BLaER1 treated with 17β-estradiol and CSF1 and Interleukin-3, amounts not matched to agents 10 nM and 100 nM (cell line): Measurements from ENCODE around the gene KLHL20.
A peak's percentile ranks its signal among the peaks of the same experiment; 100 is the strongest.
"Not testable (repeated sequence)": the region's sequence is repeated elsewhere in the genome, so short reads cannot be mapped to it uniquely, and the experiment has no call there.

ENCODE experiments used
- H3K27ac ChIP-seq, 11 experiments: shearing (Covaris generic); formaldehyde crosslinking; 2 replicates each; pipeline ENCODE4 v1.8.1; 2022
- H3K27me3 ChIP-seq, 11 experiments: shearing (Covaris generic); formaldehyde crosslinking; 2 replicates each; pipeline ENCODE4 v1.8.1; 2022
- H3K36me3 ChIP-seq, 11 experiments: shearing (Covaris generic); formaldehyde crosslinking; 2 replicates each; pipeline ENCODE4 v1.8.1; 2022
- H3K4me1 ChIP-seq, 10 experiments: shearing (Covaris generic); formaldehyde crosslinking; 2 replicates each; pipeline ENCODE4 v1.8.1; 2022
- H3K4me2 ChIP-seq, 11 experiments: shearing (Covaris generic); formaldehyde crosslinking; 2 replicates each; pipeline ENCODE4 v1.8.1; 2022
- H3K4me3 ChIP-seq, 10 experiments: shearing (Covaris generic); formaldehyde crosslinking; 2 replicates each; pipeline ENCODE4 v1.8.1; 2022
- H3K9ac ChIP-seq, 11 experiments: shearing (Covaris generic); formaldehyde crosslinking; 2 replicates each; pipeline ENCODE4 v1.8.1; 2022
- H3K9me3 ChIP-seq, 11 experiments: shearing (Covaris generic); formaldehyde crosslinking; replicated peaks in 1 of 11; 2 replicates each; pipeline ENCODE4 v1.8.1; 2022
- H4K20me1 ChIP-seq, 11 experiments: shearing (Covaris generic); formaldehyde crosslinking; 2 replicates each; pipeline ENCODE4 v1.8.1; 2022
- Cebpa-rat ChIP-seq, 11 experiments: shearing (Covaris generic); IDR thresholded peaks; 2 replicates each; pipeline ENCODE4 v1.8.1; 2022

Gene KLHL20

DNA sequence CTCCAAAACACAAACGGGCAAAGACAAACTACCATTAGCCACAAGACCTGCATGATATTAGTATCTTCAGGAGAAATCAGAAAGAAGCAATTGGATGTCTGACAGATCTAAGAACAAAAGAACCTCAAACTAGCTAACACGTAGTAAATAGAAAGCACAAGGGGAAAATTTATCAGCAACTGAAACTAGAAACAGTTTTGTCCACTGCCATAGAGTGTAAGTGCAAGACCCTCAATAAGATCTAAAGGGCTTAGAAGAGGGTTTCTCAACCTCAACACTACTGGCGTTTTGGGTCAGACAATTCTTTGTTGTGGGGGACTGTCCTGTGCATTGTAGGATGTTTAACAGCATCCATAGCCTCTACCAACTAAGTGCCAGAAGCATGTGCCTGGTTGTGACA lies 54.0 kb downstream of the KLHL20 start:
- Histone ChIP-seq H3K27ac (no peak overlapping the region), H3K27me3 (no peaks in the 10 kb centered on the region), H3K36me3 (peaks cover 41 to 94% (median 64%) of the 10 kb centered on the region in 11 experiments), H3K4me3 (no peak overlapping the region), H3K9me3 (peaks cover 6 to 9% (median 8%) of the 10 kb centered on the region in 11 experiments; a peak in 20 of 22 replicates), H3K4me2 (no peak overlapping the region), H3K4me1 (no peaks in the 10 kb centered on the region), H4K20me1 (no peaks in the 10 kb centered on the region), H3K9ac (no peak overlapping the region)
- no peak for TF ChIP-seq Cebpa-rat (IDR thresholded peaks at IDR 0.05)

DNA sequence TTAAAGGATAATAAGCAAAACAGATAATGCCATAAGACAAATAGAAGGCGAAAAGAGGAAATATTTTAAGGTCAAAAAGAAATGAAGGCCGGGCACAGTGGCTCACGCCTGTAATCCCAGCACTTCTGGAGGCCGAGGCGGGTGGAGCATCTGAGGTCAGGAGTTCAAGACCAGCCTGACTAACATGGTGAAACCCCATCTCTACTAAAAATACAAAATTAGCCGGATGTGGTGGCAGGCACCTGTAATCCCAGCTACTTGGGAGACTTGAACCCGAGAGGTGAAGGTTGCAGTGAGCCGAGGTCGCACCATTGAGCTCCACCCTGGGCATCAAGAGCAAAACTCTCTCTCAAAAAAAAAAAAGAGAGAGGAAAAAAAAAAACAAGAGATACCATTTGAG lies 55.5 kb downstream of the KLHL20 start:
- not testable (repeated sequence) for H4K20me1 ChIP-seq, H3K27me3 ChIP-seq, H3K4me3 ChIP-seq, H3K4me1 ChIP-seq, H3K4me2 ChIP-seq, H3K27ac ChIP-seq, H3K9ac ChIP-seq, H3K9me3 ChIP-seq
- peaks cover 41 to 96% (median 68%) of the 10 kb centered on the region in 11 experiments for H3K36me3 ChIP-seq

DNA sequence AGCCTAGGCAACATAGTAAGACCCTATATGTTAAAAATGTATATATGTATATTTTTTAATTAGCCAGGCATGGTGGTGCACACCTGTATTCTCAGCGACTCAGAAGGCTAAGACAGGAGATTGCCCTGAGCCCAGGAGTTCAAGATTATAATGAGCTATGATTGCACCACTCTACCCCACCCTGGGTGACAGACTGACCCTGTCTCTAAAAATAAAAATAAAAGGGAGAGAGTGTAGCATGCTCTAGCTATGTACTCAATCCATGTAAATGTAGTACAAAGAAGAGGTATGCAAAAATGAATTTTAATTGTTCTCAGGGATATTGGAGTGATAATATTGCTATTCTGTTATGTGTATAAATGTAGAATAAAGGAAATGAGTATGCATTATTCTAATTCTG lies 56.8 kb downstream of the KLHL20 start:
- Histone ChIP-seq H3K4me1 (peaks cover 0 to 11% (median 0%) of the 10 kb centered on the region in 10 experiments; a peak in 3 of 20 replicates), H3K27me3 (no peaks in the 10 kb centered on the region), H3K9me3 (peaks cover 0 to 10% (median 4%) of the 10 kb centered on the region in 11 experiments; a peak in 8 of 22 replicates), H3K36me3 (peaks cover 46 to 96% (median 68%) of the 10 kb centered on the region in 11 experiments), H3K9ac (no peak overlapping the region), H3K27ac (no peak overlapping the region), H4K20me1 (no peaks in the 10 kb centered on the region), H3K4me2 (no peak overlapping the region), H3K4me3 (no peak overlapping the region)
- TF ChIP-seq Cebpa-rat (IDR thresholded peaks at IDR 0.05), result no peak

DNA sequence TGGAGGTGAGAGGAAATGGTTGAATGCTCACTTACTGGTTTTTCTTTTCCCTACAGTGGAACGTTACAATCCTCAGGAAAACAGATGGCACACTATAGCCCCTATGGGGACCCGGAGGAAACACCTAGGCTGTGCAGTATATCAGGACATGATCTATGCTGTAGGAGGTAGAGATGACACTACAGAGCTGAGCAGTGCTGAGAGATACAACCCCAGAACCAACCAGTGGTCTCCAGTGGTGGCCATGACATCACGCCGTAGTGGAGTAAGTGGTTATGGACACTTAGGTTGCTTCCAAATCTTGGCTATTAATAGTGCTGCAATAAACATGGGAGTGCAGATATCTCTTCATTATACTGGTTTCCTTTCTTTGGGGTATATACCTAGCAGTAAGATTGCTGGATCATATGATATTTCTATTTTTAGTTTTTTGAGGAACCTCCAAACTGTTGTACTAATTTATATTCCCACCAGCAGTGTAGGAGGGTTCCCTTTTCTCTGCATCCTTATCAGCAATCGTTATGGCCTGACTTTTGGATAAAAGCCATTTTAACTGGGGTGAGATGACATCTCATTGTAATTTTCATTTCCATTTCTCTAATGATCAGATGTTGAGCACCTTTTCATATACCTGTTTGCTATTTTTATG lies 60.9 kb downstream of the KLHL20 start:
- TF ChIP-seq Cebpa-rat (IDR thresholded peaks at IDR 0.05), result no peak
- Histone ChIP-seq H3K9me3 (peaks cover 0 to 13% (median 6%) of the 10 kb centered on the region in 11 experiments; a peak in 8 of 22 replicates), H4K20me1 (0 out of 22 replicates have a peak, but pooled peaks cover 0 to 4% (median 0%) of the 10 kb centered on the region in 11 experiments), H3K9ac (no peak overlapping the region), H3K27me3 (no peaks in the 10 kb centered on the region), H3K36me3 (peaks cover 68 to 97% (median 80%) of the 10 kb centered on the region in 11 experiments), H3K4me2 (0 out of 22 replicates have a peak overlapping the region, but pooled peaks of 1 of the 11 experiments have one; percentile 6), H3K4me1 (peaks cover 0 to 11% (median 0%) of the 10 kb centered on the region in 10 experiments; a peak in 3 of 20 replicates), H3K27ac (no peak overlapping the region), H3K4me3 (no peak overlapping the region)

DNA sequence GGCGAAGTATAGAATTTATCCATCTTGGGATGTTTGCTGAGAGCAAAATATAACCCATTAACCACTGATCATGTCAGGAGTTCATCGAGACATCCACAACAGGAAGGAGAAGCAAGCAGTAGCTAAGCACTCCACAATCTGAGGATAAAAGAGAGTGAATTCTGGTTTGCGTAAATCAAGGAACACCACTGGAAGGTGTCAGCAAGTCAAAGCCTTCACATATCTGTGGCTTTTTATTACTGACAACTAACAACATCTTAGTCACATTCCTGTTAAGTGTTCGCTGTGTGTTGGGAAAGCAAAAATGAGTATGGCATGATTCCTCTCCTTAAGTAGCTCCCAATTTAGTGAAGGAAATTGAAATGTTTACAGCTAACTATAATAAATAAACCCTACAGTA lies 65.2 kb downstream of the KLHL20 start:
- H3K9ac ChIP-seq, result no peak overlapping the region
- H3K4me3 ChIP-seq, result no peak overlapping the region
- peaks cover 0 to 11% (median 0%) of the 10 kb centered on the region in 10 experiments; a peak in 3 of 20 replicates for H3K4me1 ChIP-seq
- H3K27ac ChIP-seq, result no peak overlapping the region
- TF ChIP-seq Cebpa-rat (IDR thresholded peaks at IDR 0.05), result no peak
- H3K4me2 ChIP-seq, result no peak overlapping the region
- H3K9me3 ChIP-seq, result peaks cover 0 to 13% (median 6%) of the 10 kb centered on the region in 11 experiments; a peak in 8 of 22 replicates
- H3K36me3 ChIP-seq, result peaks cover 85 to 98% (median 94%) of the 10 kb centered on the region in 11 experiments
- 0 out of 22 replicates have a peak, but pooled peaks cover 0 to 4% (median 0%) of the 10 kb centered on the region in 11 experiments for H4K20me1 ChIP-seq
- H3K27me3 ChIP-seq, result no peaks in the 10 kb centered on the region

- TF ChIP-seq Cebpa-rat (IDR thresholded peaks at IDR 0.05), result no peak
- no peaks in the 10 kb centered on the region for H4K20me1 ChIP-seq
- no peaks in the 10 kb centered on the region for H3K27me3 ChIP-seq
- H3K9ac ChIP-seq, result no peak overlapping the region
- no peak overlapping the region for H3K4me3 ChIP-seq
- no peak overlapping the region for H3K27ac ChIP-seq
- no peaks in the 10 kb centered on the region for H3K9me3 ChIP-seq
- H3K4me1 ChIP-seq, result no peaks in the 10 kb centered on the region
- peaks cover 69 to 95% (median 84%) of the 10 kb centered on the region in 11 experiments for H3K36me3 ChIP-seq
- no peak overlapping the region for H3K4me2 ChIP-seq
These were observed 70.2 kb downstream of the KLHL20 start for GRCh38 chr1:173784997-173785396.

DNA sequence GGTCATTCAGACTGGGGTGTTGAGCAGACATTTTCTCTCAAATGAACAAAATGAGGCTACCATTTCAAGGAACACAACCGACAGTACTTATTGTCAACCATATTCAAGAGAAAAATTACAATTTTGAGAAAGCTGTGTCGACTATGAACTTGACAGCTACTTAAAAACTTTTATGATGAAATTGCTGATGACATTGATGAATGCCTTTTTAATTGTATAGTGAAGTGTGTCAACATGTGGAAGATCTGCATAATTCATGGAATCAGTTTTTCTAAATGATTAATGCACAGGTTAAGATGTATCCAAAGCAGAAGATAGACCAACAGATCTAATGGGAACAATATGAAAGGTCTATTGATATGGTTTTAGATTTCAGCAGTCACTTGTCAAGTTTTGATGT lies 75.1 kb downstream of the KLHL20 start:
- Histone ChIP-seq H3K36me3 (peaks cover 32 to 90% (median 64%) of the 10 kb centered on the region in 11 experiments), H3K9me3 (no peaks in the 10 kb centered on the region), H3K9ac (no peak overlapping the region), H3K4me2 (no peak overlapping the region), H3K27me3 (no peaks in the 10 kb centered on the region), H3K27ac (no peak overlapping the region), H4K20me1 (no peaks in the 10 kb centered on the region), H3K4me1 (no peaks in the 10 kb centered on the region), H3K4me3 (no peak overlapping the region)
- TF ChIP-seq Cebpa-rat (IDR thresholded peaks at IDR 0.05), result no peak

- H3K9ac ChIP-seq, result no peak overlapping the region
- H4K20me1 ChIP-seq, result no peaks in the 10 kb centered on the region
- H3K4me1 ChIP-seq, result no peaks in the 10 kb centered on the region
- H3K27ac ChIP-seq, result no peak overlapping the region
- no peak overlapping the region for H3K4me2 ChIP-seq
- H3K27me3 ChIP-seq, result no peaks in the 10 kb centered on the region
- H3K9me3 ChIP-seq, result peaks cover 3 to 18% (median 14%) of the 10 kb centered on the region in 11 experiments; a peak in 18 of 22 replicates
- H3K36me3 ChIP-seq, result peaks cover 56 to 100% (median 88%) of the 10 kb centered on the region in 11 experiments
- no peak overlapping the region for H3K4me3 ChIP-seq
- TF ChIP-seq Cebpa-rat (IDR thresholded peaks at IDR 0.05), result no peak
These were observed 83.3 kb downstream of the KLHL20 start for GRCh38 chr1:173798078-173798477.

DNA sequence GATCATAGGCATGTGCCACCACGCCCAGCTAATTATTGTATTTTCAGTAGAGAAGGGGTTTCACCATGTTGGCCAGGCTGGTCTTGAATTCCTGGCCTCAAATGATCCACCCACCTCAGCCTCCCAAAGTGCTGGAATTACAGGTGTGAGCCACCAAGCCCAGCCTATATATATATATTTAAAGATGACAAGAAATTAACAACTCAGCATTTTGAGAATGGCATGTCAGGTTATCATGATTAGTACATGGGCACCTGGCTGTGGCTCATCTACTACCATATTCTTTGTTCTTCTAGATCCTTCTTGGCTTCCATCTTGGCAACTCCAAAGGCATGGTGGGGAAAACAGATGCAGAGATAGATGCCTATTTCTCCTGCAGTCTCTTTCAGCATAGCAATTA lies 85.2 kb downstream of the KLHL20 start:
- not testable (repeated sequence) for H3K4me3 ChIP-seq, H4K20me1 ChIP-seq, H3K27ac ChIP-seq, H3K4me2 ChIP-seq, H3K9ac ChIP-seq, H3K27me3 ChIP-seq, H3K4me1 ChIP-seq
- Histone ChIP-seq H3K9me3 (peaks cover 3 to 18% (median 14%) of the 10 kb centered on the region in 11 experiments; a peak in 18 of 22 replicates), H3K36me3 (peaks cover 59 to 100% (median 95%) of the 10 kb centered on the region in 11 experiments)

- no peaks in the 10 kb centered on the region; a peak in 2 of 22 replicates for H4K20me1 ChIP-seq
- TF ChIP-seq Cebpa-rat (IDR thresholded peaks at IDR 0.05), result peak in 5 of 11 experiments; percentile 21 to 66 (median 34); a peak in 3 of 22 replicates
- H3K27me3 ChIP-seq, result no peaks in the 10 kb centered on the region
- no peaks in the 10 kb centered on the region for H3K9me3 ChIP-seq
- H3K4me3 ChIP-seq, result no peak overlapping the region
- H3K36me3 ChIP-seq, result peaks cover 67 to 100% (median 96%) of the 10 kb centered on the region in 11 experiments
- H3K9ac ChIP-seq, result no peak overlapping the region
- no peaks in the 10 kb centered on the region for H3K4me1 ChIP-seq
- no peak overlapping the region for H3K4me2 ChIP-seq
- no peak overlapping the region for H3K27ac ChIP-seq
These were observed 88.2 kb downstream of the KLHL20 start for GRCh38 chr1:173802961-173803360.

GRCh38 chr1:173813654-173814053 lies 98.9 kb downstream of the KLHL20 start:
- not testable (repeated sequence) for H3K4me2 ChIP-seq, H3K27me3 ChIP-seq, H3K4me1 ChIP-seq, H3K4me3 ChIP-seq, H3K27ac ChIP-seq, H3K9ac ChIP-seq
- Histone ChIP-seq H3K36me3 (peaks cover 35 to 70% (median 62%) of the 10 kb centered on the region in 11 experiments), H4K20me1 (peaks cover 0 to 11% (median 6%) of the 10 kb centered on the region in 11 experiments; a peak in 7 of 22 replicates), H3K9me3 (peaks cover 0 to 70% (median 48%) of the 10 kb centered on the region in 11 experiments; a peak in 21 of 22 replicates)
